OCI-LY1 (cell line): ENCODE measurements around the gene C1QTNF7.

Experiments used
- EZH2 ChIP-seq: fragments of 200-600 bp; sonication (generic), shearing (Covaris generic); IDR thresholded peaks from 2 replicates; pipeline ENCODE4 v1.8.0; 2017; ENCODE audit warnings: borderline replicate concordance, mixed run types, mild to moderate bottlenecking, antibody characterized with exemption, low read length, moderate library complexity, mixed read lengths
- TF ChIP-seq, protein P1 (sequence below): fragments of 200-600 bp; sonication (generic), shearing (Covaris generic); IDR thresholded peaks from 2 replicates; pipeline ENCODE4 v1.5.1; 2017; ENCODE audit warnings: mild to moderate bottlenecking, antibody characterized with exemption, low read length, moderate library complexity, mixed read lengths

DNA sequence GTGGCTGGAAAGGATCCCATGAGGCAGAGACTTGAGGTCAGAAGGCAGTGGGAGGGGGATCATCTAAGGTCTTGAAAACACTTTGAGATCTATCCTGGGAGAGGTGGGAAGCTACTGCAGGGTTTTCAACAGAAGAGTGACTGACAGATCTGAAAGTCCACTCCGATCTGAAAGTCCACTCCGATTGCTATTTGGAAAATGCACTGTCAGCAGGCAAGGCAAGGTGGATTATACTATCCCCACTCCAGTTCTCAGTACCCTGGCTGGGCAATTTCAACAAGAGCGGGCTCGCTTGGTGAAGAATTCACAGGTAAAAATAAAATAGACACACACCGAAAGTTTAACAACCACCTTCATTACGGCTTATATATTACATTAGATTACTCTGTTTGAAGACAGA is 42.3 kb upstream of the C1QTNF7 start:
- no peak for TF ChIP-seq EZH2
- TF ChIP-seq, protein P1, sequence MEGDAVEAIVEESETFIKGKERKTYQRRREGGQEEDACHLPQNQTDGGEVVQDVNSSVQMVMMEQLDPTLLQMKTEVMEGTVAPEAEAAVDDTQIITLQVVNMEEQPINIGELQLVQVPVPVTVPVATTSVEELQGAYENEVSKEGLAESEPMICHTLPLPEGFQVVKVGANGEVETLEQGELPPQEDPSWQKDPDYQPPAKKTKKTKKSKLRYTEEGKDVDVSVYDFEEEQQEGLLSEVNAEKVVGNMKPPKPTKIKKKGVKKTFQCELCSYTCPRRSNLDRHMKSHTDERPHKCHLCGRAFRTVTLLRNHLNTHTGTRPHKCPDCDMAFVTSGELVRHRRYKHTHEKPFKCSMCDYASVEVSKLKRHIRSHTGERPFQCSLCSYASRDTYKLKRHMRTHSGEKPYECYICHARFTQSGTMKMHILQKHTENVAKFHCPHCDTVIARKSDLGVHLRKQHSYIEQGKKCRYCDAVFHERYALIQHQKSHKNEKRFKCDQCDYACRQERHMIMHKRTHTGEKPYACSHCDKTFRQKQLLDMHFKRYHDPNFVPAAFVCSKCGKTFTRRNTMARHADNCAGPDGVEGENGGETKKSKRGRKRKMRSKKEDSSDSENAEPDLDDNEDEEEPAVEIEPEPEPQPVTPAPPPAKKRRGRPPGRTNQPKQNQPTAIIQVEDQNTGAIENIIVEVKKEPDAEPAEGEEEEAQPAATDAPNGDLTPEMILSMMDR = no peak
